ENCODE data around the gene PUS1.

GRCh38 chr12:131917711-131918306, 11.3 kb upstream of the PUS1 start:
- TF ChIP-seq CTCF (IDR thresholded peaks at IDR 0.05; ENCODE audit: low read length) (no peak), EZH2 (IDR thresholded peaks at IDR 0.05; ENCODE audit: borderline replicate concordance, low read length) (no peak)

Measured in OCI-LY1 (cell line).